ENCODE measurements around the gene TUBD1. TPM values are rescaled to one million over a fixed set of nuclear protein-coding genes. Genes with fewer than 3 reads are reported as not detected.

The TUBD1 gene
- total RNA-seq, 1 donor from 2014 or later: 22.2 TPM

DNA sequence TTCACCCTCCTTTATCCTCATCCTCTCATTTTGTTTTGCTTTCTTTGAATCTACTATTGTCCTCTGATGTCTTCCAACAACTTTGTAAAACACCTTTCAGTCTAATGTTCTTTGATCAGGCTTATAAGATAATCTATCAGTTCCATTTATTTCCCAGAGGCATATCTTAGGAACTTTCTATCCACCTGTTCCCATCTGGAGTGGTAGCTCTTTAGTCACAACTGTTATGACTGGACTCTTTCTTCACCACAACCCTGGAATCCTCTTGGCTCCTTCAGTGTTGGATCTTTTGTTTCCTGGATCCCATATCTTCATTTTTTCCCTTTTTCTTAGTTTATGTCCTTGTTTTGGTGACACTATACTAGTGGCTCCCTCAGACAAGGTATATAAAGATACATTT lies 23.7 kb upstream of the TUBD1 start:
- no peaks in the 10 kb centered on the region for H3K4me1 Mint-ChIP-seq

GRCh38 chr17:59914274-59914854 lies 21.6 kb upstream of the TUBD1 start:
- H3K36me3 Mint-ChIP-seq (ENCODE audit: low read depth): peaks cover 7% of the 10 kb centered on the region

More for the DNA sequence above, 23.7 kb upstream of the TUBD1 start:
- DNase-seq (ENCODE audit: low read depth, low spot score): no peak
- Mint-ChIP-seq H3K27ac (ENCODE audit: unreplicated experiment) (no peak overlapping the region), H3K4me3 (no peak overlapping the region), H3K9me3 (no peaks in the 10 kb centered on the region), H3K36me3 (ENCODE audit: low read depth) (peaks cover 7% of the 10 kb centered on the region), H3K27me3 (ENCODE audit: low read depth) (no peaks in the 10 kb centered on the region)
- no peak for TF ChIP-seq CTCF (conservative IDR thresholded peaks at IDR 0.05)

DNA sequence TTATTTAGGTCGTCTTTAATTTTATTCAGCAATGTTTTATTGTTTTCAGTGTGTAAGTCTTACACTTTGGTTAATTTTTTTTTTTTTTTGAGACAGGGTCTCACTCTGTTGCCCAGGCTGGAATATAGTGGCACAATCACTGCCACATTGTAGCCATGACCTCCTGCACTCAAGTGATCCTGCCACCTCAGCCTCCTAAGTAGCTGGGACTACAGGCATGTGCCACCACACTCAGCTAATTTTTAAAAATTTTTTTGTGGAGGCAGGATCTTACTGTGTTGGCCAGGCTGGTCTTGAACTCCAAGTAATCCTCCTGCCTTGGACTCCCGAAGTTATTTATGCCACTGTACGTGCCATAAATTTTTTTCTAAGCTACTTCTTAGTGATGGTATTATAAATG lies 14.7 kb upstream of the TUBD1 start:
- no peaks in the 10 kb centered on the region for H3K9me3 Mint-ChIP-seq
- H3K4me1 Mint-ChIP-seq: no peaks in the 10 kb centered on the region
- no peaks in the 10 kb centered on the region for H3K27me3 Mint-ChIP-seq (ENCODE audit: low read depth)
- DNase-seq (ENCODE audit: low read depth, low spot score): no peak
- no peak overlapping the region for H3K27ac Mint-ChIP-seq (ENCODE audit: unreplicated experiment)
- H3K36me3 Mint-ChIP-seq (ENCODE audit: low read depth): peaks cover 5% of the 10 kb centered on the region
- TF ChIP-seq CTCF (conservative IDR thresholded peaks at IDR 0.05): no peak
- H3K4me3 Mint-ChIP-seq: no peak overlapping the region

More at GRCh38 chr17:59914274-59914854, 21.6 kb upstream of the TUBD1 start:
- Mint-ChIP-seq H3K9me3 (no peaks in the 10 kb centered on the region), H3K4me3 (no peak overlapping the region), H3K27ac (ENCODE audit: unreplicated experiment) (no peak overlapping the region), H3K4me1 (no peaks in the 10 kb centered on the region), H3K27me3 (ENCODE audit: low read depth) (no peaks in the 10 kb centered on the region)
- no peak for DNase-seq (ENCODE audit: low read depth, low spot score)
- peak; percentile 84 for TF ChIP-seq CTCF (conservative IDR thresholded peaks at IDR 0.05)

GRCh38 chr17:59903455-59903854 lies 10.7 kb upstream of the TUBD1 start:
- Mint-ChIP-seq H3K4me3 (no peak overlapping the region), H3K4me1 (no peaks in the 10 kb centered on the region), H3K27ac (ENCODE audit: unreplicated experiment) (no peak overlapping the region), H3K27me3 (ENCODE audit: low read depth) (no peaks in the 10 kb centered on the region), H3K36me3 (ENCODE audit: low read depth) (peaks cover 5% of the 10 kb centered on the region), H3K9me3 (no peaks in the 10 kb centered on the region)
- no peak for DNase-seq (ENCODE audit: low read depth, low spot score)
- TF ChIP-seq CTCF (conservative IDR thresholded peaks at IDR 0.05): no peak

DNA sequence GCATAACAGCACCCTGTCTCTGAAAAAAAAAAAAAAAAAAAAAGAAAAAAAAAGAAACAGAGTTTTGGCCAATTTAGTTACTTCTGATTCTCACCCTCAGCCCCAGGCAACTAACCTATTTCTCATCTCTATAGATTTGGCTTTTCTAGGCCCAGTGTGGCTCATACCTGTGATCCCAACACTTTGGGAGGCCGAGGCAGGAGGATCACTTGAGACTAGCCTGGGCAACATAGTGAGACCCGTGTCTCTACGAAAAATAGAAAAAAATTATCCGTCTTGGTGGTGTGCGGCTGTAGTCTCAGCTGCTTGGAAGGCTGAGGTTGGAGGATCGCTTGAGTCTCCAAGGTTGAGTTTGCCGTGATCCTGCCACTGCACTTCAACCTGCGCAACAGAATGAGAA lies 8.9 kb upstream of the TUBD1 start:
- TF ChIP-seq CTCF (conservative IDR thresholded peaks at IDR 0.05): no peak
- no peaks in the 10 kb centered on the region for H3K9me3 Mint-ChIP-seq
- DNase-seq (ENCODE audit: low read depth, low spot score): no peak
- H3K36me3 Mint-ChIP-seq (ENCODE audit: low read depth): peaks cover 5% of the 10 kb centered on the region
- H3K4me1 Mint-ChIP-seq: no peaks in the 10 kb centered on the region
- no peaks in the 10 kb centered on the region for H3K27me3 Mint-ChIP-seq (ENCODE audit: low read depth)
- H3K4me3 Mint-ChIP-seq: no peak overlapping the region
- H3K27ac Mint-ChIP-seq (ENCODE audit: unreplicated experiment): no peak overlapping the region
